Prostate gland (tissue), 2 donors: Measurements from ENCODE around the gene NAIF1.

Source experiments
- CTCF ChIP-seq, 4 experiments: fragments of 200-600 bp in 2 of 4; fragments of 450-650 bp in 2 of 4; sonication (generic) in 2 of 4; IDR thresholded peaks; 1 replicate in 3 of 4; 2 replicates in 1 of 4; pipeline ENCODE4 v1.5.1; 2016 to 2019; ENCODE audit warnings: antibody characterized with exemption in 4 of 4, mild to moderate bottlenecking in 2 of 4, moderate library complexity in 2 of 4
- POLR2A ChIP-seq: fragments of 450-650 bp; IDR thresholded peaks from one replicate; pipeline ENCODE4 v1.6.1; 2016; ENCODE audit warnings: antibody characterized with exemption, mild to moderate bottlenecking
- POLR2AphosphoS5 ChIP-seq: sonication (generic); formaldehyde crosslinking; IDR thresholded peaks from one replicate; pipeline ENCODE4 v1.6.1; 2017; ENCODE audit warnings: antibody characterized with exemption

GRCh38 chr9:128091144-128091543 is 24.0 kb upstream of the NAIF1 start:
- no peak for TF ChIP-seq CTCF (IDR thresholded peaks at IDR 0.05)
- TF ChIP-seq POLR2A = no peak
- TF ChIP-seq POLR2AphosphoS5 = peak; percentile 30
